ENCODE measurements around the gene ZDHHC20. TPM values are rescaled to one million over a fixed set of nuclear protein-coding genes. Genes with fewer than 3 reads are reported as not detected.

Gene ZDHHC20
- total RNA-seq, 1 experiment from 2014 or later = 69.7 TPM

GRCh38 chr13:21420706-21421105, 38.4 kb downstream of the ZDHHC20 start:
- DNase-seq (ENCODE audit: low spot score) (no peak), ATAC-seq (no peak)
- ChIA-PET POLR2A (no interaction called here), CTCF (no interaction called here)
- no peak overlapping the region for H3K4me3 Mint-ChIP-seq
- no peak overlapping the region for H3K27ac Mint-ChIP-seq
- H3K9me3 Mint-ChIP-seq = no peaks in the 10 kb centered on the region
- H3K36me3 Mint-ChIP-seq = no peaks in the 10 kb centered on the region
- no peaks in the 10 kb centered on the region for H3K4me1 Mint-ChIP-seq
- no peaks in the 10 kb centered on the region for H3K27me3 Mint-ChIP-seq (ENCODE audit: low read depth)
- TF ChIP-seq NR3C1 (CRISPR knock-in tag; conservative IDR thresholded peaks at IDR 0.05; ENCODE audit: low read depth) (no peak), ZNF416 (CRISPR knock-in tag; IDR thresholded peaks at IDR 0.05) (no peak), TP53 (CRISPR knock-in tag; IDR thresholded peaks at IDR 0.05) (no peak), FOXP1 (CRISPR knock-in tag; IDR thresholded peaks at IDR 0.05; ENCODE audit: borderline replicate concordance) (no peak), NR1H2 (CRISPR knock-in tag; IDR thresholded peaks at IDR 0.05) (no peak), AFF4 (CRISPR knock-in tag; IDR thresholded peaks at IDR 0.05; ENCODE audit: borderline replicate concordance) (no peak), GABPB1 (CRISPR knock-in tag; IDR thresholded peaks at IDR 0.05) (no peak), CDX4 (CRISPR knock-in tag; IDR thresholded peaks at IDR 0.05; ENCODE audit: borderline replicate concordance) (no peak), ZNF317 (CRISPR knock-in tag; IDR thresholded peaks at IDR 0.05; ENCODE audit: borderline replicate concordance, low read depth) (no peak), TEAD4 (CRISPR knock-in tag; IDR thresholded peaks at IDR 0.05) (no peak), ZNF121 (CRISPR knock-in tag; IDR thresholded peaks at IDR 0.05) (no peak), ZNF138 (CRISPR knock-in tag; conservative IDR thresholded peaks at IDR 0.05) (no peak), SMAD3 (CRISPR knock-in tag; IDR thresholded peaks at IDR 0.05; ENCODE audit: borderline replicate concordance) (no peak), ZMAT4 (CRISPR knock-in tag; IDR thresholded peaks at IDR 0.05) (no peak), JUN (CRISPR knock-in tag; IDR thresholded peaks at IDR 0.05) (no peak), ZBTB43 (CRISPR knock-in tag; IDR thresholded peaks at IDR 0.05) (no peak)
- TF ChIP-seq, protein P1, sequence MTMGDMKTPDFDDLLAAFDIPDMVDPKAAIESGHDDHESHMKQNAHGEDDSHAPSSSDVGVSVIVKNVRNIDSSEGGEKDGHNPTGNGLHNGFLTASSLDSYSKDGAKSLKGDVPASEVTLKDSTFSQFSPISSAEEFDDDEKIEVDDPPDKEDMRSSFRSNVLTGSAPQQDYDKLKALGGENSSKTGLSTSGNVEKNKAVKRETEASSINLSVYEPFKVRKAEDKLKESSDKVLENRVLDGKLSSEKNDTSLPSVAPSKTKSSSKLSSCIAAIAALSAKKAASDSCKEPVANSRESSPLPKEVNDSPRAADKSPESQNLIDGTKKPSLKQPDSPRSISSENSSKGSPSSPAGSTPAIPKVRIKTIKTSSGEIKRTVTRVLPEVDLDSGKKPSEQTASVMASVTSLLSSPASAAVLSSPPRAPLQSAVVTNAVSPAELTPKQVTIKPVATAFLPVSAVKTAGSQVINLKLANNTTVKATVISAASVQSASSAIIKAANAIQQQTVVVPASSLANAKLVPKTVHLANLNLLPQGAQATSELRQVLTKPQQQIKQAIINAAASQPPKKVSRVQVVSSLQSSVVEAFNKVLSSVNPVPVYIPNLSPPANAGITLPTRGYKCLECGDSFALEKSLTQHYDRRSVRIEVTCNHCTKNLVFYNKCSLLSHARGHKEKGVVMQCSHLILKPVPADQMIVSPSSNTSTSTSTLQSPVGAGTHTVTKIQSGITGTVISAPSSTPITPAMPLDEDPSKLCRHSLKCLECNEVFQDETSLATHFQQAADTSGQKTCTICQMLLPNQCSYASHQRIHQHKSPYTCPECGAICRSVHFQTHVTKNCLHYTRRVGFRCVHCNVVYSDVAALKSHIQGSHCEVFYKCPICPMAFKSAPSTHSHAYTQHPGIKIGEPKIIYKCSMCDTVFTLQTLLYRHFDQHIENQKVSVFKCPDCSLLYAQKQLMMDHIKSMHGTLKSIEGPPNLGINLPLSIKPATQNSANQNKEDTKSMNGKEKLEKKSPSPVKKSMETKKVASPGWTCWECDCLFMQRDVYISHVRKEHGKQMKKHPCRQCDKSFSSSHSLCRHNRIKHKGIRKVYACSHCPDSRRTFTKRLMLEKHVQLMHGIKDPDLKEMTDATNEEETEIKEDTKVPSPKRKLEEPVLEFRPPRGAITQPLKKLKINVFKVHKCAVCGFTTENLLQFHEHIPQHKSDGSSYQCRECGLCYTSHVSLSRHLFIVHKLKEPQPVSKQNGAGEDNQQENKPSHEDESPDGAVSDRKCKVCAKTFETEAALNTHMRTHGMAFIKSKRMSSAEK (CRISPR knock-in tag; IDR thresholded peaks at IDR 0.05; ENCODE audit: borderline replicate concordance) = no peak
- TF ChIP-seq, protein P2, sequence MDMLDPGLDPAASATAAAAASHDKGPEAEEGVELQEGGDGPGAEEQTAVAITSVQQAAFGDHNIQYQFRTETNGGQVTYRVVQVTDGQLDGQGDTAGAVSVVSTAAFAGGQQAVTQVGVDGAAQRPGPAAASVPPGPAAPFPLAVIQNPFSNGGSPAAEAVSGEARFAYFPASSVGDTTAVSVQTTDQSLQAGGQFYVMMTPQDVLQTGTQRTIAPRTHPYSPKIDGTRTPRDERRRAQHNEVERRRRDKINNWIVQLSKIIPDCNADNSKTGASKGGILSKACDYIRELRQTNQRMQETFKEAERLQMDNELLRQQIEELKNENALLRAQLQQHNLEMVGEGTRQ (CRISPR knock-in tag; IDR thresholded peaks at IDR 0.05) = no peak

Measured in WTC11 (cell line).